HG02759 (cell line): ENCODE data around the gene TIAM1.

Experiments
- ATAC-seq: cut with Tn5 transposase; IDR thresholded peaks from one replicate; pipeline ENCODE4 v1.9.1; 2021; ENCODE audit warnings: mild to moderate bottlenecking, moderate library complexity; ENCODE audit not compliant: unreplicated experiment

Gene TIAM1

GRCh38 chr21:31356440-31356839, 12.4 kb upstream of the TIAM1 start:
- no peak for ATAC-seq

DNA sequence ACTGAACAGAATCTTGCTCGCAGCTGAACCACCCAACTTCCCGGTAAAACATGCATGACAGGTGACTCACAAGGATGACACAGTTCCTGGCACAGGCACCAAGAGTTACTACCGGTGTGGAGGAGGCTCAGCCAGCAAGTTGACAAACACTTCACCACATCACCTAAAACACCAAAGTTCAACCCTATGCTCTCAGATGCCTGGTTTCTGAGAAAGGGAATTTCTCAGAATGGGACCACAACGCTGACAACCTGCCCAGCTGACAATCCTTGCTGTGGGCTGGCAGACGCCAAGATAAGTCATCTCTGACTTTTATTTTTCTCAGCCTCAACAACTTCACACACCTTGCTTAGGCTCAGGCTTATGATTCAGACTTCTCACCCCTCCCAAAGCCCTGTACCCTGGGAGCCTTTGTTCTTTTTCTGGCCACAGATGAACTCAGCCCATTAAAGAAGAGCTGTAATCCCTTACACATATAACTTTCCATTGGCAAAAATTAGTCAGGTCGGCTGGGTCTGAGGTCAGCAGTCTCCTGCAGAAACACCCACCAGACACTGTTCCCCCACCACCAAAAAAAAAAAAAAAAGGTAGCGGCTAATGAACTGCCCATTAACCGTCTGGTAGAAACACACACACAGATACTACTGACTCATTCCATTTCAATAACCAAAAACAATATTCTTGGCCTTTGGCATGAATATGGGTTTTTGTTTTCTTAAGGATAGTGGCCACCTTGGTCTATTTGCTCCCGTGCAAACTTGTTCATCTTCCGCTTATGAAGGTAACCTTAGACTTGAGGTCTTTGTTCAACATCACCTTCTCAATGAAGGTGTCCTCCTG, 10.8 kb upstream of the TIAM1 start:
- ATAC-seq = peak; percentile 56

DNA sequence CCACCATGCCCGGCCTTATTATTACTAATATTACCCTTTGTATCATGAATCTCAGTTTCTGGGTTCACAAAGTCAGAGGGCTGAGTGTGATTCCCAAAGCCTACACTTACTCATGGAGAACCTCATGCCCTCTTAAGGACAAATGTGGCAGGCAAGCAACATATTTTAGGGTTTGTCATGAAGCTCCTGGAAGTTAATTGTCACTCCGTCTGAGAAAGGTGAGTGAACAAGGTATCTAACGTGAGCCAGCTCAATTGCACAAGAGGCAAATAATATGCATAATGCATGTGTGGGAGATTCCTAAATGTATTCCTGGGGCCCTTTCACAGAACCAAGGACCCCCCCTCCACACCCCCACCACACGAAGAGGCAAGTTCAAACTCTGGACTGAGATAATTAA, 10.1 kb upstream of the TIAM1 start:
- no peak for ATAC-seq

DNA sequence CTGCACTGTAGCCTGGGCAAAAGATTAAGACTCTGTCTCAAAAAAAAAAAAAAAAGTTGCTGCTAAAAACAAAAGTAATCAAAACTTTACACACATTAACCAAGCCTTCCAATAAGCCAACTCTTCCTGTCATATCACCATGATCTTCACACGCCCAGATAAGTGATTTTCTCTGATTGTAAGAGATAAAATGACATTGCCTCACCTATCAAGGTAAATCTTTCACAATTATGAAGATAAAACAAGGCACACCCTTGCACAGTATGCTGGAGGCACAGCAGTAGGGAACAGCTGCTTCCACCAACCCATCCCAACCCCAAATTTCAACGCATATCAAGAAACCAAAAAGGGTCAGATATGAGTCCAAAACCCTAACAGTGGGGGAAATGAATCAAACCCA, 8.8 kb upstream of the TIAM1 start:
- no peak for ATAC-seq

DNA sequence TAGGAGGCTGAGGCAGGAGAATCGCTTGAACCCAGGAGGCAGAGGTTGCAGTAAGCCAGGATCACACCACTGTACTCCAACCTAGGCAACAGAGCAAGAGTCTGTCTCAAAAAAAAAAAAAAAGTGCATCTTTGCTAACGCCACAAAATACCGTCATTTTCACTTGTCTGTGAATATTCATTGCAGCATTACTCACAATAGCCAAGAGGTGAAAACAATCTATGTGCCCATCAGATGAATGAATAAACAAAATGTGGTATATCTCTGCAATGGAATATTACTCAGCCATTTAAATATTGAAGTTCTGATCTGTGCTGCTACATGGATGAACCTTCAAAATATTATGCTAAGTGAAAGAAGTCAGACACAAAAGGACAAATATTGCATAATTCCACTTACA, 7.9 kb upstream of the TIAM1 start:
- ATAC-seq = no peak

DNA sequence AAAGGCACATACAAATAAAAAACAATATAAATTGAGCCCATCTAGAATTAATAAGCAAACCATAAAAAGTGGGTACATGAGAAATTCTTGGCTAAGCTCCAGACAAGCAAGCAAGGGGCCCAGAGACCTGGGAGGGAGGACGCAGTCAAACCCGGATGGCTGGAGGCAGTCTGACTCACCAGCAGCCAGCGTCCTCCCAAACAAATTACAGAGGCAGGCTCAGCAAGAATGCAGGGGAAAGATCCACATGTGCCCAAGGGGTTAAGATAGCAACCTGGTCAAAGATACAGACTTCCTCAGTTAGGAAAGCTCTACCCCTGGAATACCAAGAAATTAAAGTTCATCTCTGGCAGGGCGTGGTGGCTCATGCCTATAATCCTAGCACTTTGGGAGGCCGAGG, 7.4 kb upstream of the TIAM1 start:
- ATAC-seq = no peak

DNA sequence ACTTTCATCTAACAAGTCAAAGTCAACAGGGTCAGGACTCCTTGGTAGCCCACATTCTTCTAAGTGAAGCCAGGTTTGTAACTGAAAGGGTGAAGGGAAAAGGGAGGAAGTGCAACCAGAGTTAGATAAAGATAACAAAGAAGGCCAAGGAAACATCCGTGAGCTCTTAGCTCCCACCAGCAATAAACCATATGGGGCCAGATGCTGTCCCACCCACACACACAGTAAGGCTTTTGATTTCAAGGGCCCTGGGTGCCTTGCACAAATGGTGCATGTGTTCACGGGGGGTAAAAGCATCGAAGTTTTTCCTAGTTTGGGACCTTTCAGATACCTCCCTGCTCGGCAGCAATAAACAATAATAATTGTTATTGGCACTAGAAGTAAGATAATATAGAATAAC, 5.1 kb upstream of the TIAM1 start:
- no peak for ATAC-seq

DNA sequence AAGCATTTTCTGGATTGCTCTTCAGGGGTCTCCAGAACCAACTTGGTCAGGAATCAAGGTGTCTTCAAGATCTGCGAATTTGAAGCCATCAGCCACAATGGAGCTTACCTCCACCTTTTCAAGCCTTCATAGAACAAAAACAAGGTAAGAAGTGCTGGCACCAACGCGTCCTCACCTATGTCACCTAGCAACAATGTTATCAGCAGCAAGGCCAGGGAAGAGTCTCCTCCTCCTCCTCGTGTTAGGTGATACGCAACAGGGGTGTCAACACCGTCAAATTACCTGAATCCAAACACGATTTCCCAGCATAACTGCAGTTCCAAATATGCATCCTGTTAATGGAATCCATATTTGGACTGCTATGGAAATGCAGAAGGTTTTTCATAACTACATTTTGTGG, 4.1 kb upstream of the TIAM1 start:
- ATAC-seq = no peak

DNA sequence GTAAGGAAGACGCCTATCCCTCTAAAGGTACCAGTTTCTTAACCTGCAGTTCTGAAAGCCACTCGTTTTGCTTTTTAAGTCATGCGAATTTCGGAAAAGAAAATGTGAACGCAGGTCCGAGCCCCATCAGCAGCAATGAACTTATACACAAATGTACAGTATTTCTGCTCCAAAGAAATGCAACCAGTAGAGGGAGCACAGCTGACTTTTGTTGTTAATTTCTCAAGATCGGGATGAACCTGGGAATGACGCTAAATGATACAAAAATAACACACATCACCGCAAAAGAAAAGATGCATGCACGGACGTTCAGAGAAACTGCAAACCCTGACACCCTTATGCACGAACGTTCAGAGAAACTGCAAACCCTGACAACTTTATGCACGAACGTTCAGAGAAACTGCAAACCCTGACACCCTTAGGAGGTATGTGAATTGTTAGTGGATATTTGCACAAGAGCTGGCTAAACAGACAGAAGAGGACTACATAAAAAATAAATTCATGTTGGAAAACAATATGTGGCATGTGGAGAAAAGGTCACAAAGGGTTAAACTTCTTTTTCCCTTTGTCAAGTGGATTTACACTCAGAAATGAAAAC, 3.5 kb upstream of the TIAM1 start:
- ATAC-seq = no peak

GRCh38 chr21:31346256-31346821, 2.3 kb upstream of the TIAM1 start:
- ATAC-seq = no peak

GRCh38 chr21:31345136-31345535, 1.1 kb upstream of the TIAM1 start:
- no peak for ATAC-seq

- ATAC-seq = no peak
These were observed 991 bp downstream of the TIAM1 start for GRCh38 chr21:31343030-31343510.

GRCh38 chr21:31342348-31342747, 1.7 kb downstream of the TIAM1 start:
- no peak for ATAC-seq

DNA sequence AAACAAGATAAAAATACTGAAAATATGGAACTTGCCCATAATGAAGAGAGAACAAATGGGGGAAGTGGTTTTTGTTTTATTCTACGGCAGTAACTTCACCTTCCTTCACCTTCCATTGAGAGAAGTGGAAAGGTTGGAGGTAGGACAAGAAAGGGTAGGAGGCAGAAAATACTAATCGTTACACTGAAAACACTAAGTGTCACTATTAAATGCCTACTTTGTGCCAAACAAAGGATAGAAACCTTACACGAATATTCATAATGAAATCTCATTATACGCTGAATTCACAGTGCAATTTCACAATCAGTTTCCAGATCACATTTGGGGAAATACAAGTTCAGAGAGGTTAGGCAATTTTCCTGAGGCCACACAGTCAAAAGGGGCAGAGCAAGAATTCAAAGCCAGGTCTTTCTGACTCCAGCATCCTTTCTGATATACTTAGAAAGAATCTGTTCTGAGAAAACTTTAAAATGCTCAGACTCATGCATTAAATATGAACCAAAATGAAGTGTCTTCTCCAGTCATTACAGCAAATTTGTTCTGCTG, 3.0 kb downstream of the TIAM1 start:
- no peak for ATAC-seq

DNA sequence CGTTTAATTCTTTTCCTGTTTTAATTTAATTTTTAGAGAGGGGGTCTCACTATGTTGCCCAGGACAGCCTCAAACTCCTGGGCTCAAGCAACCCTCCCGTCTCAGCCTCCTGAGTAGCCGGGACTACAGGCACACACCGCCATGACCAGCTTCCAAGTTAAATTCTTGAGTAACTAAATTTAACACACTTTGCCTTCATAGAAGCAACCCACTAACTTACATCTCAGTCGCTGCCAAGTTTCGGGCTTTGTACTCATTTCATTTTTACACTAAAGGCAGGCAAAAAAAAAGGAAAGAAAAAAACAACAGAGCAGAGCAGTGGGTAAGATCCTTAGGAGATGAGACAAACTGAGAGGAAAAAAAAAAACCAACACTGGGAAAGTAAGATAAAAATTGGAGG, 3.5 kb downstream of the TIAM1 start:
- no peak for ATAC-seq

- no peak for ATAC-seq
These were observed 4.3 kb downstream of the TIAM1 start for GRCh38 chr21:31339721-31340120.

- ATAC-seq = no peak
These were observed 5.1 kb downstream of the TIAM1 start for GRCh38 chr21:31338908-31339368.

DNA sequence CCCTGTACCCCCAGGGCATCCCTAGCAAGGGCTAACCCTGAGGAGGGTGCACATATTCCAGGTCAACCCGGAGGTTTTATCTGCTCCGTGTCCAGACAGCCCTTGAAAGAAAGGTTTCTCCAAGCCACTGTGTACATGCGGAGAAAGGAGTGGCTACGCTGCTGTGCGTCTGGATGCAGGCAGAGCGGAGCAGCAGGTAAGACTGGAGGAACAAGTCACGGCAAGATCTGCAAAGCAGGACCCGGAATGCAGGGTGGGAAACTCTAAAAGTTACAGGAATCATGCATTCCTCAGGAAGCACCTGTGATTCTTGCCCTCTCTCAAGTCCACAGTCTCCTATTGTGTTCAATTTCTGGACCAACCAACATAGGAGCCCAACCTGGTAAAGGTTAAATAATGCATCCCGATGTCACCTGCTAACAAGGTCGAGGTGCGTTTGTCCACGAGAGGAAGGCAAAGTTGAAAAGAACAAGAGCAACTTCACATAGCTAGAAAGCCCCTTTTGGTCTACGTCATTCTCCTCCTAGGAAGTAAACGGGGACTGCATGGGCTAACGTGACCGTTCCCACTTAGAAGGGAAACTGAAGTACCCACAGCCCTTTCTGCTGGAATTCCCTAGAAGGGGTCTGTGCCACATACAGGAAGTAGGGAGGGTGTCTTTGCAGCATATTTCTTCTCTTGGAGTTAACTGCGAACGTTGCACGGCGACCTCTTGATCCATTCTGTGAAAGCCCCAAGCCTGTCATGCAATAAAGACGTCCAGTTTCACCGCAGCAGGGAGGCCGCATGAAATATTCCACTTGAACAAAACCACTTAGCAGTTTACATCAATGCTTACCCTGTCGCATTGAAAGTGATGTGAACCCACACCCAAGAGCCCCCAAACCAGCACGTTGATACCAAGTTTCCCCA, 5.8 kb downstream of the TIAM1 start:
- no peak for ATAC-seq

GRCh38 chr21:31337086-31337485, 7.0 kb downstream of the TIAM1 start:
- no peak for ATAC-seq

DNA sequence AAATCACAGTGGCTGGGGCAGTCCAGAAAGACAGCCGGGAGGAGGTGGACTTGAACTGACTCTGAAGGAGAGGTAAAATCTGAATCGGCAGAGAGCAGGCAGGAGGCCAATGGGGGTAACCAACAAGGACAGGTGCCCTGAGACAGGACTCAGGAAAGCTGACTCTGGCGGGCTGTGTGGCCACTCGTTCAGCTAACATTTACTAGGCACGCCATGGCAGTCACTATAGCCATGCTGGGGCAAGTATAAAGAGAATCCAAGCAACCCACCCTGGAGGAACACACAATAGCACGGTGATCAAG, 7.4 kb downstream of the TIAM1 start:
- no peak for ATAC-seq
